ENCODE measurements around the gene NT5M. TPM values are rescaled to one million over a fixed set of nuclear protein-coding genes. Genes with fewer than 3 reads are reported as not detected.

Gene NT5M
- total RNA-seq, 2 experiments from 2014 or later: 1.8 to 2.9 TPM

DNA sequence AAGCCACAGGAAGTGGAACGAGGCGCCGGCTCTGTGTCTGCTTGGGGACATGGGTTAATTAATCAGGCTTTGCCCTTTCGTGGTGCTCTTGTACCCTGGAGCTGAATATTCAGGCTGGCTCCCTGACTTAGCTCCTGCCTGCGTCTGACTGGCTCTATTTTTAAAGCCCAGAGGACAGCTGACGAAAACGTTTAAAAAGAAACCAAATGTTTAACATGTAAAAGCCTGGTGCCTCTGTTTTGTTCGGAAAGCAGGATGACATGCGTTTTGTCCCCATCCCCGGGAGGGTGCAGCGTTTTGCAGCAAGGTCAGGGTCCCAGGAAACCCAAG, 61.1 kb downstream of the NT5M start:
- Mint-ChIP-seq H3K27me3 (peaks cover 4% of the 10 kb centered on the region), H3K27ac (no peak overlapping the region), H3K4me1 (ENCODE audit: low read depth) (no peaks in the 10 kb centered on the region), H3K9me3 (peaks cover 2% of the 10 kb centered on the region), H3K36me3 (ENCODE audit: low read depth) (no peaks in the 10 kb centered on the region), H3K4me3 (no peak overlapping the region)
- Histone ChIP-seq H3K4me3 (ENCODE audit: low read length) (no peak overlapping the region), H3K27me3 (ENCODE audit: control insufficient read depth in 1 of 2, insufficient read depth in 2 of 2, low read length in 2 of 2) (no peaks in the 10 kb centered on the region), H3K9me3 (ENCODE audit: control insufficient read depth in 1 of 2, insufficient read depth in 1 of 2, low read length in 2 of 2) (peaks cover 0 to 9% of the 10 kb centered on the region in 2 experiments), H3K36me3 (ENCODE audit: insufficient read depth, low read length) (no peaks in the 10 kb centered on the region), H3K27ac (ENCODE audit: low read depth in 1 of 2, low read length in 2 of 2) (no peak overlapping the region), H3K4me1 (ENCODE audit: insufficient read depth, low read length) (no peaks in the 10 kb centered on the region)
- CTCF ChIA-PET: no interaction called here
- TF ChIP-seq, protein P1, sequence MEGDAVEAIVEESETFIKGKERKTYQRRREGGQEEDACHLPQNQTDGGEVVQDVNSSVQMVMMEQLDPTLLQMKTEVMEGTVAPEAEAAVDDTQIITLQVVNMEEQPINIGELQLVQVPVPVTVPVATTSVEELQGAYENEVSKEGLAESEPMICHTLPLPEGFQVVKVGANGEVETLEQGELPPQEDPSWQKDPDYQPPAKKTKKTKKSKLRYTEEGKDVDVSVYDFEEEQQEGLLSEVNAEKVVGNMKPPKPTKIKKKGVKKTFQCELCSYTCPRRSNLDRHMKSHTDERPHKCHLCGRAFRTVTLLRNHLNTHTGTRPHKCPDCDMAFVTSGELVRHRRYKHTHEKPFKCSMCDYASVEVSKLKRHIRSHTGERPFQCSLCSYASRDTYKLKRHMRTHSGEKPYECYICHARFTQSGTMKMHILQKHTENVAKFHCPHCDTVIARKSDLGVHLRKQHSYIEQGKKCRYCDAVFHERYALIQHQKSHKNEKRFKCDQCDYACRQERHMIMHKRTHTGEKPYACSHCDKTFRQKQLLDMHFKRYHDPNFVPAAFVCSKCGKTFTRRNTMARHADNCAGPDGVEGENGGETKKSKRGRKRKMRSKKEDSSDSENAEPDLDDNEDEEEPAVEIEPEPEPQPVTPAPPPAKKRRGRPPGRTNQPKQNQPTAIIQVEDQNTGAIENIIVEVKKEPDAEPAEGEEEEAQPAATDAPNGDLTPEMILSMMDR (IDR thresholded peaks at IDR 0.05): no peak
- DNase-seq: no peak
- POLR2A ChIA-PET: no interaction called here
- no peak for ATAC-seq (ENCODE audit: poor library complexity)
- intact Hi-C loops (cut with DNase I, micrococcal nuclease): no loop called here

DNA sequence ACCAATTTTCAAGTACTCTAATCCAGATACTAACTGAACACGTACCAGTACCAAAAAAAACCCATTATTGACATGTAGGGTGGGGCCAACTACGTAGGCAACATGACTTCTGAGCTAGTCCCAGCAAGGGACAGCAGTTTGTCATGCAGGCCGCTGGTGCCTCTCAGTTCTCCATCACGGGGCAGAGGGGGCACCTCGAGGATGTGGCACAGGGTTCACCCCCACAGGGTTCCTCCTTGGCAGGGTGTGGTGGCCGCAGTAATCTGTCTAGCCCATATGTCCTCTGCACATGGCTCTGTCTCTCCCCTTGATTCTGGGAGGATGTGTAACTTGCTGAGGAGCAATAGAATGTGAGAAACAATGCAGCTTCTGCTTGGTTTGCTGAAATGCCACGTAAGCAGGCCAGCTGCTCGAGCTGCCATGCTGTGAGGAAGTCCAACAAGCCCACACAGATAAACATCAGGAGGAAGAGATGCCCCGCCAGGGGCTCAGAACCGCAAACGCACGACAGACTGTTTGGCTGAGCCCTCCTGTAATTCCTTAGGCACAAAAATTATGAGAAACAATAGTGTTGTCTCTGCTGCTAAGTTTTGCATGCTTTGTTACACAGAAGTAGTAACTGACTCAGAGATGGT, 62.4 kb downstream of the NT5M start:
- Histone ChIP-seq H3K9me3 (ENCODE audit: control insufficient read depth in 1 of 2, insufficient read depth in 1 of 2, low read length in 2 of 2) (peaks cover 0 to 9% of the 10 kb centered on the region in 2 experiments), H3K27me3 (ENCODE audit: control insufficient read depth in 1 of 2, insufficient read depth in 2 of 2, low read length in 2 of 2) (no peaks in the 10 kb centered on the region), H3K4me1 (ENCODE audit: insufficient read depth, low read length) (no peaks in the 10 kb centered on the region), H3K4me3 (ENCODE audit: low read length) (no peak overlapping the region), H3K36me3 (ENCODE audit: insufficient read depth, low read length) (no peaks in the 10 kb centered on the region), H3K27ac (ENCODE audit: low read depth in 1 of 2, low read length in 2 of 2) (no peak overlapping the region)
- H3K27ac Mint-ChIP-seq: no peak overlapping the region
- ATAC-seq (ENCODE audit: poor library complexity) (no peak), DNase-seq (no peak)
- H3K4me1 Mint-ChIP-seq (ENCODE audit: low read depth): no peaks in the 10 kb centered on the region
- TF ChIP-seq, protein P1 (IDR thresholded peaks at IDR 0.05): no peak
- POLR2A ChIA-PET: no interaction called here
- intact Hi-C loops (cut with DNase I, micrococcal nuclease): no loop called here
- CTCF ChIA-PET: no interaction called here
- H3K27me3 Mint-ChIP-seq: peaks cover 4% of the 10 kb centered on the region
- H3K9me3 Mint-ChIP-seq: peaks cover under 1% of the 10 kb centered on the region
- no peaks in the 10 kb centered on the region for H3K36me3 Mint-ChIP-seq (ENCODE audit: low read depth)
- H3K4me3 Mint-ChIP-seq: no peak overlapping the region

GRCh38 chr17:17366235-17366634, 63.1 kb downstream of the NT5M start:
- peaks cover 2% of the 10 kb centered on the region for H3K27me3 Mint-ChIP-seq
- DNase-seq: no peak
- H3K27ac Mint-ChIP-seq: no peak overlapping the region
- ChIA-PET POLR2A (no interaction called here), CTCF (no interaction called here)
- no peaks in the 10 kb centered on the region for H3K36me3 Mint-ChIP-seq (ENCODE audit: low read depth)
- ATAC-seq (ENCODE audit: poor library complexity): no peak
- H3K4me3 ChIP-seq (ENCODE audit: low read length): no peak overlapping the region
- no peaks in the 10 kb centered on the region for H3K27me3 ChIP-seq (ENCODE audit: control insufficient read depth in 1 of 2, insufficient read depth in 2 of 2, low read length in 2 of 2)
- H3K4me1 ChIP-seq (ENCODE audit: insufficient read depth, low read length): no peaks in the 10 kb centered on the region
- TF ChIP-seq, protein P1 (IDR thresholded peaks at IDR 0.05): no peak
- no peaks in the 10 kb centered on the region for H3K4me1 Mint-ChIP-seq (ENCODE audit: low read depth)
- H3K27ac ChIP-seq (ENCODE audit: low read depth in 1 of 2, low read length in 2 of 2): no peak overlapping the region
- no peak overlapping the region for H3K4me3 Mint-ChIP-seq
- no peaks in the 10 kb centered on the region for H3K9me3 Mint-ChIP-seq
- intact Hi-C loops (cut with DNase I, micrococcal nuclease): no loop called here
- peaks cover 0 to 7% of the 10 kb centered on the region in 2 experiments for H3K9me3 ChIP-seq (ENCODE audit: control insufficient read depth in 1 of 2, insufficient read depth in 1 of 2, low read length in 2 of 2)
- H3K36me3 ChIP-seq (ENCODE audit: insufficient read depth, low read length): no peaks in the 10 kb centered on the region

All from CD4-positive, alpha-beta T cell (primary cell).